HepG2 (cell line): ENCODE measurements around the gene TRMT6. TPM values are rescaled to one million over a fixed set of nuclear protein-coding genes. Genes with fewer than 3 reads are reported as not detected.

Source experiments
- ATAC-seq: fragments of 200-7000 bp; cut with Tn5 transposase; 3 replicates; pipeline ENCODE4 v1.9.1; 2020; ENCODE audit warnings: mild to moderate bottlenecking, moderate library complexity
- BruUV-seq: library from RNA; stranded (reverse); fragments of 400-500 nt; replicated peaks from 2 replicates; lab custom pipeline; 2021; lab: Mats Ljungman, UMichigan
- CTCF ChIA-PET: fragments of 300-600 bp; formaldehyde crosslinking; extraction: SDS; loops from one replicate; lab custom pipeline; 2021; ENCODE audit warnings: low total read pairs, inconsistent platforms, low intra/inter-chr PET ratio; lab: Yijun Ruan, JAX
- POLR2A ChIA-PET: fragments of 350-600 bp; sonication (Branson Sonifier 250); formaldehyde crosslinking; loops from one replicate; lab custom pipeline; 2020; ENCODE audit warnings: antibody characterized with exemption, inconsistent platforms; lab: Yijun Ruan, JAX
- DNase-seq: peaks from one replicate; pipeline ENCODE4 v3.0.0-alpha.2; 2015; ENCODE audit warnings: low spot score
- FAIRE-seq: peaks from 3 replicates; lab custom pipeline; 2011; peaks lifted over from hg19 to GRCh38; lab: Jason Lieb, UNC
- H2AFZ ChIP-seq: one replicate; pipeline ENCODE4 v1.6.1; 2011; ENCODE audit warnings: low read length, inconsistent platforms
- H3K27ac ChIP-seq: fragments of 300-600 bp; 3 replicates; pipeline ENCODE4 v1.8.0; 2011; ENCODE audit warnings: mixed run types, mild to moderate bottlenecking, mixed read lengths, low read length, inconsistent platforms; ENCODE audit not compliant: insufficient read depth; ENCODE audit errors: extremely low read length
- H3K27me3 ChIP-seq, 2 experiments: fragments of 200-600 bp in 1 of 2; 2 replicates in 1 of 2; 3 replicates in 1 of 2; pipeline versions ENCODE4 v1.6.0 to v1.8.0; 2011; ENCODE audit warnings: low read length in 2 of 2, mild to moderate bottlenecking in 2 of 2, moderate library complexity in 2 of 2, inconsistent platforms in 1 of 2; ENCODE audit not compliant: insufficient read depth in 2 of 2, control insufficient read depth in 1 of 2
- H3K36me3 ChIP-seq, 2 experiments: fragments of 200-600 bp in 1 of 2; replicated peaks in 1 of 2; 2 replicates in 1 of 2; 3 replicates in 1 of 2; pipeline versions ENCODE4 v1.5.1 to v1.8.0; 2011; ENCODE audit warnings: low read length in 2 of 2, inconsistent platforms in 1 of 2; ENCODE audit not compliant: insufficient read depth in 2 of 2, control insufficient read depth in 1 of 2
- H3K4me1 ChIP-seq: 2 replicates; pipeline ENCODE4 v1.5.1; 2012; ENCODE audit warnings: low read length, inconsistent platforms; ENCODE audit not compliant: insufficient read depth
- H3K4me2 ChIP-seq: 2 replicates; pipeline ENCODE4 v1.6.0; 2011; ENCODE audit warnings: low read depth, low read length, inconsistent platforms
- H3K4me3 ChIP-seq, 3 experiments: fragments of 200-600 bp in 1 of 3; sonication (generic), shearing (Covaris generic) in 1 of 3; replicated peaks in 1 of 3; 2 replicates each; pipeline ENCODE4 v1.5.1; 2011 to 2016; ENCODE audit warnings: low read length in 3 of 3, inconsistent platforms in 2 of 3, low read depth in 2 of 3, mild to moderate bottlenecking in 2 of 3, control low read depth in 1 of 3, mixed read lengths in 1 of 3; ENCODE audit not compliant: insufficient read depth in 1 of 3
- H3K79me2 ChIP-seq: one replicate; pipeline ENCODE4 v1.6.1; 2011; ENCODE audit warnings: low read length, inconsistent platforms; ENCODE audit not compliant: insufficient read depth
- H3K9ac ChIP-seq: 2 replicates; pipeline ENCODE4 v1.6.0; 2011; ENCODE audit warnings: mild to moderate bottlenecking, low read depth, low read length, inconsistent platforms; ENCODE audit not compliant: insufficient read depth
- H3K9me3 ChIP-seq: 2 replicates; pipeline ENCODE4 v1.5.1; 2012; ENCODE audit warnings: mild to moderate bottlenecking, low read length
- H4K20me1 ChIP-seq: 2 replicates; pipeline ENCODE4 v1.6.0; 2011; ENCODE audit warnings: inconsistent platforms, mild to moderate bottlenecking, low read length, moderate library complexity; ENCODE audit not compliant: insufficient read depth
- FOXC1 ChIP-seq: sonication (generic); formaldehyde crosslinking; IDR thresholded peaks from 2 replicates; pipeline ENCODE4 v1.8.0; 2022; ENCODE audit warnings: mild to moderate bottlenecking, missing genetic modification reagents, borderline replicate concordance
- MEF2D ChIP-seq: sonication (generic); formaldehyde crosslinking; IDR thresholded peaks from 2 replicates; pipeline ENCODE4 v1.5.1; 2020; ENCODE audit warnings: mild to moderate bottlenecking, missing genetic modification reagents
- MTF1 ChIP-seq: sonication (generic); formaldehyde crosslinking; IDR thresholded peaks from 2 replicates; pipeline ENCODE4 v1.5.0; 2020; ENCODE audit warnings: missing genetic modification reagents
- PLRG1 ChIP-seq: fragments of 450-650 bp; conservative IDR thresholded peaks from 2 replicates; pipeline ENCODE4 v1.6.1; 2016
- STAT6 ChIP-seq: sonication (generic); formaldehyde crosslinking; IDR thresholded peaks from 2 replicates; pipeline ENCODE4 v1.4.0; 2020; ENCODE audit warnings: missing genetic modification reagents, mild to moderate bottlenecking, borderline replicate concordance
- THYN1 ChIP-seq: sonication (generic); formaldehyde crosslinking; IDR thresholded peaks from 2 replicates; pipeline ENCODE4 v1.8.1; 2023; ENCODE audit warnings: low read depth, mild to moderate bottlenecking, moderate library complexity, missing genetic modification reagents, borderline replicate concordance
- ZFP37 ChIP-seq: sonication (generic); formaldehyde crosslinking; IDR thresholded peaks from 2 replicates; pipeline ENCODE4 v1.4.0; 2020; ENCODE audit warnings: missing genetic modification reagents, borderline replicate concordance
- ZNF121 ChIP-seq: sonication (generic); formaldehyde crosslinking; IDR thresholded peaks from 2 replicates; pipeline ENCODE4 v1.5.0; 2020; ENCODE audit warnings: mild to moderate bottlenecking, missing genetic modification reagents
- ZNF136 ChIP-seq: sonication (generic); formaldehyde crosslinking; IDR thresholded peaks from 2 replicates; pipeline ENCODE4 v1.8.1; 2022; ENCODE audit warnings: low read depth, mild to moderate bottlenecking, moderate library complexity, missing genetic modification reagents
- ZNF333 ChIP-seq: sonication (generic); formaldehyde crosslinking; IDR thresholded peaks from 2 replicates; pipeline ENCODE4 v1.4.0; 2020; ENCODE audit warnings: mild to moderate bottlenecking, missing genetic modification reagents, borderline replicate concordance
- ZNF501 ChIP-seq: sonication (generic); formaldehyde crosslinking; IDR thresholded peaks from 2 replicates; pipeline ENCODE4 v1.5.1; 2020; ENCODE audit warnings: mild to moderate bottlenecking, moderate library complexity, missing genetic modification reagents
- ZNF704 ChIP-seq: sonication (generic); formaldehyde crosslinking; IDR thresholded peaks from 2 replicates; pipeline ENCODE4 v1.8.1; 2023; ENCODE audit warnings: mild to moderate bottlenecking, inconsistent platforms, moderate library complexity, missing genetic modification reagents, borderline replicate concordance
- WGBS: methylation state at CpG from one replicate; pipeline ENCODE4 v1.1.6; 2017; ENCODE audit warnings: low lambda C conversion rate; 5-methylcytosine and 5-hydroxymethylcytosine counted together
- in situ Hi-C: cut with HindIII; loops from 2 replicates; pipeline ENCODE4 v1.10.0; 2017; ENCODE audit warnings: low pct_unique_long_range_greater_than_20kb; ENCODE audit not compliant: extremely low pct_ligation_motif_present
- intact Hi-C: fragments of 100-400 bp; cut with micrococcal nuclease; formaldehyde crosslinking; loops from one replicate; pipeline ENCODE4 v1.10.0; 2022; ENCODE audit not compliant: unreplicated experiment
- polyA plus RNA-seq, 8 experiments: library from polyadenylated mRNA; depleted of rRNA in 3 of 8; stranded (reverse) in 7 of 8; unstranded in 1 of 8; fragments of >200 nt; fragmentation: Illumina TruSeq in 4 of 8; extraction: Trizol in 4 of 8; gene quantifications; 2 replicates each; pipeline versions ENCODE4 v1.2.1 to v1.2.3, GENCODE V29; 2011 to 2016; ENCODE audit warnings: low read depth in 4 of 8, missing spikeins in 1 of 8, mixed read lengths in 1 of 8; ENCODE audit not compliant: insufficient read depth in 1 of 8
- total RNA-seq, 5 experiments: library from RNA; depleted of rRNA; stranded (reverse); fragments of >200 nt; fragmentation: Illumina TruSeq; extraction: Trizol; gene quantifications; 2 replicates each; pipeline ENCODE4 v1.2.3, GENCODE V29; 2016; ENCODE audit warnings: low read depth in 1 of 5

The TRMT6 gene
- total and polyA plus RNA-seq, 2 of the 13 experiments (the other 11 are each of a cell fraction or from before 2014, with no cell fraction given): 10.5 to 37.8 TPM

- H3K27ac ChIP-seq: no peak overlapping the region
These were observed 24.2 kb upstream of the TRMT6 start for GRCh38 chr20:5974531-5974930.

GRCh38 chr20:5973971-5974370, 23.6 kb upstream of the TRMT6 start:
- ChIA-PET CTCF (no interaction called here), POLR2A (no interaction called here)
- Histone ChIP-seq H3K4me3 (no peak overlapping the region), H3K4me1 (no peaks in the 10 kb centered on the region), H3K27ac (no peak overlapping the region), H3K9me3 (no peaks in the 10 kb centered on the region), H3K36me3 (peaks cover 11 to 57% of the 10 kb centered on the region in 2 experiments), H3K79me2 (no peaks in the 10 kb centered on the region), H3K4me2 (no peak overlapping the region), H4K20me1 (no peaks in the 10 kb centered on the region), H3K9ac (no peak overlapping the region), H2AFZ (no peak overlapping the region), H3K27me3 (no peaks in the 10 kb centered on the region)
- intact Hi-C loops (no loop called here), in situ Hi-C loops (no loop called here)
- no TSS peak for BruUV-seq
- TF ChIP-seq ZNF121 (CRISPR knock-in tag): no peak
- TF ChIP-seq ZNF704: no peak
- TF ChIP-seq ZNF501 (CRISPR knock-in tag): no peak
- no peak for TF ChIP-seq FOXC1 (CRISPR knock-in tag)
- no peak for TF ChIP-seq STAT6 (CRISPR knock-in tag)
- TF ChIP-seq PLRG1: no peak
- no peak for TF ChIP-seq ZNF136 (CRISPR knock-in tag)
- no peak for TF ChIP-seq ZFP37 (CRISPR knock-in tag)
- no peak for TF ChIP-seq MTF1
- no peak for TF ChIP-seq ZNF333 (CRISPR knock-in tag)
- TF ChIP-seq THYN1: no peak
- DNase-seq: no peak
- FAIRE-seq: no peak
- no peak for ATAC-seq
- WGBS: 93% methylated on average over 4 of the region's 4 CpGs

More at GRCh38 chr20:5974531-5974930, 24.2 kb upstream of the TRMT6 start:
- H3K4me3 ChIP-seq: no peak overlapping the region
- in situ Hi-C loops (no loop called here), intact Hi-C loops (no loop called here)
- H3K9ac ChIP-seq: no peak overlapping the region
- ATAC-seq (no peak), FAIRE-seq (no peak), DNase-seq (no peak)
- TF ChIP-seq MEF2D (CRISPR knock-in tag): no peak
- peaks cover 3% of the 10 kb centered on the region for H3K4me1 ChIP-seq
- no peak overlapping the region for H3K4me2 ChIP-seq
- ChIA-PET CTCF (no interaction called here), POLR2A (no interaction called here)
- 100% methylated on average over 1 of the region's 1 CpG for WGBS
- H4K20me1 ChIP-seq: no peaks in the 10 kb centered on the region
- no peaks in the 10 kb centered on the region for H3K9me3 ChIP-seq
- H3K79me2 ChIP-seq: no peaks in the 10 kb centered on the region
- no peaks in the 10 kb centered on the region for H3K27me3 ChIP-seq
- BruUV-seq: no TSS peak
- no peak overlapping the region for H2AFZ ChIP-seq
- peaks cover 11 to 60% of the 10 kb centered on the region in 2 experiments for H3K36me3 ChIP-seq
